Kidney (tissue), 14 donors: ENCODE measurements around the gene PKD1. TPM values are rescaled to one million over a fixed set of nuclear protein-coding genes. Genes with fewer than 3 reads are reported as not detected.

Experiments used
- DNase-seq, 5 donors: peaks; one replicate each; pipeline ENCODE4 v3.0.0-alpha.2; 2013 to 2020
- FAIRE-seq: peaks from 2 replicates; lab custom pipeline; 2012; peaks lifted over from hg19 to GRCh38; lab: Jason Lieb, UNC
- H3K27ac ChIP-seq, 2 donors: one replicate each; pipeline ENCODE4 v1.7.0; 2013; ENCODE audit warnings: low read depth in 2 of 2, low read length in 2 of 2, inconsistent platforms in 1 of 2
- H3K27me3 ChIP-seq: one replicate; pipeline ENCODE4 v1.7.1; 2013; ENCODE audit warnings: low read length, inconsistent platforms; ENCODE audit not compliant: control insufficient read depth, insufficient read depth
- H3K36me3 ChIP-seq, 3 donors: one replicate each; pipeline versions ENCODE4 v1.7.0 to v1.7.1; 2013; ENCODE audit warnings: low read length in 3 of 3, control low read depth in 1 of 3, inconsistent platforms in 1 of 3; ENCODE audit not compliant: insufficient read depth in 3 of 3, control insufficient read depth in 2 of 3
- H3K4me1 ChIP-seq, 3 donors: one replicate each; pipeline versions ENCODE4 v1.7.0 to v1.7.1; 2013; ENCODE audit warnings: low read length in 3 of 3, inconsistent platforms in 1 of 3, low read depth in 1 of 3; ENCODE audit not compliant: control insufficient read depth in 2 of 3, insufficient read depth in 2 of 3
- H3K4me3 ChIP-seq, 3 donors: one replicate each; pipeline versions ENCODE4 v1.7.0 to v1.8.1; 2013; ENCODE audit warnings: low read length in 3 of 3, control low read depth in 1 of 3, inconsistent platforms in 1 of 3
- H3K9ac ChIP-seq, 3 donors: one replicate each; pipeline versions ENCODE4 v1.7.0 to v1.7.1; 2013; ENCODE audit warnings: low read length in 3 of 3, control low read depth in 1 of 3, inconsistent platforms in 1 of 3
- H3K9me3 ChIP-seq, 3 donors: one replicate each; pipeline versions ENCODE4 v1.7.0 to v1.7.1; 2013; ENCODE audit warnings: low read length in 3 of 3, control low read depth in 1 of 3, inconsistent platforms in 1 of 3; ENCODE audit not compliant: control insufficient read depth in 2 of 3, insufficient read depth in 1 of 3
- intact Hi-C: fragments of 100-400 bp; cut with DNase I; formaldehyde crosslinking; loops from one replicate; pipeline ENCODE4 v1.11.1; 2022
- polyA plus RNA-seq: library from polyadenylated mRNA; stranded (reverse); fragments of 350-450 nt; fragmentation: Illumina TruSeq; extraction: RNeasy Lipid Tissue Mini Kit (QIAGEN cat#74804); gene quantifications from one replicate; pipeline ENCODE4 v1.2.3, GENCODE V29; 2014; ENCODE audit warnings: low read depth, low replicate concordance; ENCODE audit not compliant: insufficient read depth
- total RNA-seq: library from RNA; stranded (reverse); fragmentation: NEBNext Ultra II Directional; extraction: Animal tissue kit (Norgen Biotek cat#: 25700); gene quantifications from one replicate; pipeline ENCODE4 v1.2.1, GENCODE V29; 2021
- TF ChIP-seq, protein P1 (sequence below): IDR thresholded peaks from 3 replicates; pipeline ENCODE4 v1.5.1; 2012; ENCODE audit warnings: mild to moderate bottlenecking, moderate library complexity, borderline replicate concordance; ENCODE audit not compliant: insufficient read depth; ENCODE audit errors: extremely low read depth
- donor health status: control.
- donor health status: control.
- donor health status: control.
- donor health status: control.
- donor health status: control.
- donor health status: DM: yes; HTN: yes; CAD: no.
- donor health status: Normal renal cell carcinoma (clear cell type).

Gene PKD1
- total and polyA plus RNA-seq, 2 donors from 2014 or later = 16.2 to 88.3 TPM

DNA sequence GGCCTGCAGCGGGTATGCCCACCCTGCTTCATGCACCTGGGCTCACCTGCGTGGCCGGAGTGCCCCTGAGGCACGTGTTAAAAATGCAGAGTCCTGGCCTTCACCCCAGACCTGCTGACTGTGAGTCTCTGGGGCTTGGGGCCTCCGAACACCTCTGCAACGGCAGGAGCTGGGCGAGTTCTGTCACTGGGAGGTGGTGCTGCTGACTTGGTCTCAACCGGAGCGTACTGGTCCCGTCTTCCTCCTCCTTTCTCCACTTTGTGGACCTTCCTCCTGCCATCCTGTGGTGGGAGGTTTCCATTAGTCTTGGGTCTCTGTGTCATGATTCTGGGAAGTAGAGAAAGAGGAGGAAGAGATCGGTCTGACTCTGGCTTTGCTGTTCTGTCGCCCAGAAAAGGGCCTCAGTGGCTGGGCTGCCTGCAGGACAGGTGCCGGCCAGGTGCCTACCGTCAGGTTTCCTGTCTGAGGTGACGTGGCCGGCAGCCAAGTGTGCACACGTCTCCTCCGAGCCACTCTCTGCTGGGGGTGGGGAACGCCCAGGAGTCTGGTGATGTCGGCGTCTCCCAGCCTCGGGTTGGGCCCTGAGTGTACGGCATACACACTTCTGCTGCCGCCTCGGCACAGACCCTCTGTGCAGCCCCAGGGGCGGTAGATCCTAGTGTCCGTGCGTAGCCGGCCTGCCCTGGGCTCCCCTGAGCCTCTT, 81.0 kb downstream of the PKD1 start:
- H3K36me3 ChIP-seq = peaks cover 0 to 30% (median 23%) of the 10 kb centered on the region in 3 donors

DNA sequence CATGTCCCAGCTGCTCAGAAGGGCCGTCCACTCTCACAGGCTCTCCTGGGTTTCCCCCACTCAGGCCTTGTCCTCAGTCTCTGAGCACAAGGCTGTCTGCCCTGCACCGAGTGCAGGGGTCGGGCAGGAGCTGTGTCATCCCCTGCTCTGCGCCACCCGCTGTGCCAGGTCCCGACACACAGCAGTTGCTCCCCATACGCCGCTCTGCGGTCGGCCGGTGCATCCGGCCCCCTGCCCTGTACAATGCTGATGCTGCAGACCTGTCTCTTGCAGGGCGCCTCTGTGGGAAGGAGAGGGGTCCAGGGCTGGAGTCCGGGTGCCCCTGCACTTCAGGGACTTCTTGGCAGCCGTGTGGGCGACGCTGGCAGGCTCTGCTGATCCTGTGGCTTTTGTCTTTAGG, 81.8 kb downstream of the PKD1 start:
- TF ChIP-seq, protein P1, sequence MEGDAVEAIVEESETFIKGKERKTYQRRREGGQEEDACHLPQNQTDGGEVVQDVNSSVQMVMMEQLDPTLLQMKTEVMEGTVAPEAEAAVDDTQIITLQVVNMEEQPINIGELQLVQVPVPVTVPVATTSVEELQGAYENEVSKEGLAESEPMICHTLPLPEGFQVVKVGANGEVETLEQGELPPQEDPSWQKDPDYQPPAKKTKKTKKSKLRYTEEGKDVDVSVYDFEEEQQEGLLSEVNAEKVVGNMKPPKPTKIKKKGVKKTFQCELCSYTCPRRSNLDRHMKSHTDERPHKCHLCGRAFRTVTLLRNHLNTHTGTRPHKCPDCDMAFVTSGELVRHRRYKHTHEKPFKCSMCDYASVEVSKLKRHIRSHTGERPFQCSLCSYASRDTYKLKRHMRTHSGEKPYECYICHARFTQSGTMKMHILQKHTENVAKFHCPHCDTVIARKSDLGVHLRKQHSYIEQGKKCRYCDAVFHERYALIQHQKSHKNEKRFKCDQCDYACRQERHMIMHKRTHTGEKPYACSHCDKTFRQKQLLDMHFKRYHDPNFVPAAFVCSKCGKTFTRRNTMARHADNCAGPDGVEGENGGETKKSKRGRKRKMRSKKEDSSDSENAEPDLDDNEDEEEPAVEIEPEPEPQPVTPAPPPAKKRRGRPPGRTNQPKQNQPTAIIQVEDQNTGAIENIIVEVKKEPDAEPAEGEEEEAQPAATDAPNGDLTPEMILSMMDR = no peak
- intact Hi-C loops = no loop called here
- H3K27ac ChIP-seq = no peak overlapping the region
- DNase-seq = no peak
- no peaks in the 10 kb centered on the region for H3K9me3 ChIP-seq
- no peaks in the 10 kb centered on the region for H3K27me3 ChIP-seq
- no peak overlapping the region for H3K9ac ChIP-seq
- peaks cover 0 to 30% (median 23%) of the 10 kb centered on the region in 3 donors for H3K36me3 ChIP-seq
- FAIRE-seq = no peak
- H3K4me1 ChIP-seq = no peaks in the 10 kb centered on the region
- no peak overlapping the region for H3K4me3 ChIP-seq

More for the DNA sequence above, 81.0 kb downstream of the PKD1 start:
- Histone ChIP-seq H3K4me1 (no peaks in the 10 kb centered on the region), H3K9ac (no peak overlapping the region), H3K4me3 (no peak overlapping the region), H3K27ac (peak overlapping the region in 1 of 2 donors; percentile 19), H3K27me3 (no peaks in the 10 kb centered on the region), H3K9me3 (no peaks in the 10 kb centered on the region)
- peak in 2 of 5 donors; percentile 27 to 78 for DNase-seq
- TF ChIP-seq, protein P1 = no peak
- no peak for FAIRE-seq
- intact Hi-C loops = no loop called here

GRCh38 chr16:2053211-2053610, 82.5 kb downstream of the PKD1 start:
- FAIRE-seq (no peak), DNase-seq (no peak)
- intact Hi-C loops = no loop called here

More at GRCh38 chr16:2053211-2053610, 82.5 kb downstream of the PKD1 start:
- TF ChIP-seq, protein P1 = no peak
- Histone ChIP-seq H3K9ac (no peak overlapping the region), H3K27ac (no peak overlapping the region), H3K36me3 (peaks cover 0 to 30% (median 23%) of the 10 kb centered on the region in 3 donors), H3K9me3 (no peaks in the 10 kb centered on the region), H3K4me1 (peaks cover 0 to 6% (median 0%) of the 10 kb centered on the region in 3 donors), H3K27me3 (no peaks in the 10 kb centered on the region), H3K4me3 (no peak overlapping the region)
